HEK293 (cell line): ENCODE results near the gene NHERF2.

Source experiments
- BCL6B ChIP-seq: fragments of 450-650 bp; formaldehyde crosslinking; IDR thresholded peaks from 2 replicates; pipeline ENCODE4 v1.5.1; 2017; ENCODE audit warnings: missing biosample characterization, missing genetic modification characterization
- IKZF3 ChIP-seq: fragments of 450-650 bp; IDR thresholded peaks from 2 replicates; pipeline ENCODE4 v1.5.0; 2018; ENCODE audit warnings: missing biosample characterization, mild to moderate bottlenecking, missing genetic modification characterization, moderate library complexity
- MEIS1 ChIP-seq: sonication (generic); formaldehyde crosslinking; IDR thresholded peaks from 2 replicates; pipeline ENCODE4 v1.8.1; 2022; ENCODE audit warnings: missing genetic modification reagents, mild to moderate bottlenecking, borderline replicate concordance
- PRDM4 ChIP-seq: fragments of 450-650 bp; formaldehyde crosslinking; IDR thresholded peaks from 2 replicates; pipeline ENCODE4 v1.5.1; 2017; ENCODE audit warnings: missing biosample characterization, missing genetic modification characterization
- WT1 ChIP-seq: fragments of 450-650 bp; formaldehyde crosslinking; IDR thresholded peaks from 2 replicates; pipeline ENCODE4 v1.5.1; 2016; ENCODE audit warnings: missing biosample characterization, missing genetic modification characterization
- ZBTB1 ChIP-seq: fragments of 450-650 bp; formaldehyde crosslinking; IDR thresholded peaks from 2 replicates; pipeline ENCODE4 v1.5.1; 2016; ENCODE audit warnings: missing biosample characterization, missing genetic modification characterization
- ZBTB7A ChIP-seq: fragments of 450-650 bp; formaldehyde crosslinking; IDR thresholded peaks from 2 replicates; pipeline ENCODE4 v1.5.1; 2016; ENCODE audit warnings: low read depth, missing biosample characterization, missing genetic modification characterization
- ZNF16 ChIP-seq: fragments of 450-650 bp; formaldehyde crosslinking; IDR thresholded peaks from 2 replicates; pipeline ENCODE4 v1.5.1; 2016; ENCODE audit warnings: low read depth, missing biosample characterization, missing genetic modification characterization
- ZNF202 ChIP-seq: fragments of 450-650 bp; formaldehyde crosslinking; IDR thresholded peaks from 2 replicates; pipeline ENCODE4 v1.5.1; 2016; ENCODE audit warnings: missing biosample characterization, missing genetic modification characterization, borderline replicate concordance
- ZNF37A ChIP-seq: fragments of 450-650 bp; IDR thresholded peaks from 2 replicates; pipeline ENCODE4 v1.5.1; 2018; ENCODE audit warnings: missing biosample characterization, missing genetic modification characterization
- ZNF488 ChIP-seq: fragments of 450-650 bp; formaldehyde crosslinking; IDR thresholded peaks from 2 replicates; pipeline ENCODE4 v1.5.1; 2016; ENCODE audit warnings: missing biosample characterization, missing genetic modification characterization
- ZNF529 ChIP-seq: fragments of 450-650 bp; formaldehyde crosslinking; IDR thresholded peaks from 2 replicates; pipeline ENCODE4 v1.5.1; 2017; ENCODE audit warnings: missing genetic modification characterization, missing biosample characterization; ENCODE audit not compliant: insufficient replicate concordance
- ZNF555 ChIP-seq: fragments of 450-650 bp; formaldehyde crosslinking; conservative IDR thresholded peaks from 2 replicates; pipeline ENCODE4 v1.5.1; 2017; ENCODE audit warnings: missing biosample characterization, mild to moderate bottlenecking, missing genetic modification characterization, inconsistent platforms
- ZNF580 ChIP-seq: fragments of 450-650 bp; formaldehyde crosslinking; IDR thresholded peaks from 2 replicates; pipeline ENCODE4 v1.5.1; 2016; ENCODE audit warnings: missing biosample characterization, missing genetic modification characterization
- ZNF623 ChIP-seq: fragments of 450-650 bp; formaldehyde crosslinking; IDR thresholded peaks from 2 replicates; pipeline ENCODE4 v1.5.1; 2016; ENCODE audit warnings: missing biosample characterization, missing genetic modification characterization
- ZNF624 ChIP-seq: fragments of 450-650 bp; formaldehyde crosslinking; IDR thresholded peaks from 2 replicates; pipeline ENCODE4 v1.5.1; 2017; ENCODE audit warnings: missing biosample characterization, missing genetic modification characterization
- ZNF792 ChIP-seq: fragments of 450-650 bp; formaldehyde crosslinking; IDR thresholded peaks from 2 replicates; pipeline ENCODE4 v1.5.1; 2016; ENCODE audit warnings: missing biosample characterization, missing genetic modification characterization
- ZSCAN4 ChIP-seq: fragments of 450-650 bp; formaldehyde crosslinking; IDR thresholded peaks from 2 replicates; pipeline ENCODE4 v1.5.1; 2017; ENCODE audit warnings: missing biosample characterization, missing genetic modification characterization
- ZSCAN5A ChIP-seq: fragments of 450-650 bp; formaldehyde crosslinking; IDR thresholded peaks from 2 replicates; pipeline ENCODE4 v1.5.1; 2016; ENCODE audit warnings: missing biosample characterization, missing genetic modification characterization
- TF ChIP-seq, protein P1 (sequence below): fragments of 450-650 bp; formaldehyde crosslinking; IDR thresholded peaks from 2 replicates; pipeline ENCODE4 v1.5.1; 2016; ENCODE audit warnings: missing biosample characterization, missing genetic modification characterization
- TF ChIP-seq, protein P2 (sequence below): fragments of 450-650 bp; formaldehyde crosslinking; IDR thresholded peaks from 2 replicates; pipeline ENCODE4 v1.5.1; 2016; ENCODE audit warnings: missing biosample characterization, missing genetic modification characterization
- TF ChIP-seq, protein P3 (sequence below): fragments of 450-650 bp; formaldehyde crosslinking; IDR thresholded peaks from 2 replicates; pipeline ENCODE4 v1.5.1; 2016; ENCODE audit warnings: missing biosample characterization, missing genetic modification characterization
- TF ChIP-seq, protein P4 (sequence below): fragments of 450-650 bp; formaldehyde crosslinking; IDR thresholded peaks from 2 replicates; pipeline ENCODE4 v1.5.1; 2016; ENCODE audit warnings: missing biosample characterization, missing genetic modification characterization

Gene NHERF2

GRCh38 chr16:2008631-2009163 lies 18.0 kb upstream of the NHERF2 start (continued):
- TF ChIP-seq, protein P1, sequence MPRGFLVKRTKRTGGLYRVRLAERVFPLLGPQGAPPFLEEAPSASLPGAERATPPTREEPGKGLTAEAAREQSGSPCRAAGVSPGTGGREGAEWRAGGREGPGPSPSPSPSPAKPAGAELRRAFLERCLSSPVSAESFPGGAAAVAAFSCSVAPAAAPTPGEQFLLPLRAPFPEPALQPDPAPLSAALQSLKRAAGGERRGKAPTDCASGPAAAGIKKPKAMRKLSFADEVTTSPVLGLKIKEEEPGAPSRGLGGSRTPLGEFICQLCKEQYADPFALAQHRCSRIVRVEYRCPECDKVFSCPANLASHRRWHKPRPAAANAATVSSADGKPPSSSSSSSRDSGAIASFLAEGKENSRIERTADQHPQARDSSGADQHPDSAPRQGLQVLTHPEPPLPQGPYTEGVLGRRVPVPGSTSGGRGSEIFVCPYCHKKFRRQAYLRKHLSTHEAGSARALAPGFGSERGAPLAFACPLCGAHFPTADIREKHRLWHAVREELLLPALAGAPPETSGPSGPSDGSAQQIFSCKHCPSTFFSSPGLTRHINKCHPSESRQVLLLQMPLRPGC (tag by site-specific recombination): no peak
- TF ChIP-seq ZNF580: no peak
- TF ChIP-seq ZNF792 (tag by site-specific recombination): no peak
- no peak for TF ChIP-seq ZSCAN4
- no peak for TF ChIP-seq ZNF16 (tag by site-specific recombination)
- TF ChIP-seq WT1 (tag by site-specific recombination): no peak
- TF ChIP-seq ZNF488 (tag by site-specific recombination): no peak
- no peak for TF ChIP-seq ZNF555 (tag by site-specific recombination)
- no peak for TF ChIP-seq ZNF623
- TF ChIP-seq, protein P2, sequence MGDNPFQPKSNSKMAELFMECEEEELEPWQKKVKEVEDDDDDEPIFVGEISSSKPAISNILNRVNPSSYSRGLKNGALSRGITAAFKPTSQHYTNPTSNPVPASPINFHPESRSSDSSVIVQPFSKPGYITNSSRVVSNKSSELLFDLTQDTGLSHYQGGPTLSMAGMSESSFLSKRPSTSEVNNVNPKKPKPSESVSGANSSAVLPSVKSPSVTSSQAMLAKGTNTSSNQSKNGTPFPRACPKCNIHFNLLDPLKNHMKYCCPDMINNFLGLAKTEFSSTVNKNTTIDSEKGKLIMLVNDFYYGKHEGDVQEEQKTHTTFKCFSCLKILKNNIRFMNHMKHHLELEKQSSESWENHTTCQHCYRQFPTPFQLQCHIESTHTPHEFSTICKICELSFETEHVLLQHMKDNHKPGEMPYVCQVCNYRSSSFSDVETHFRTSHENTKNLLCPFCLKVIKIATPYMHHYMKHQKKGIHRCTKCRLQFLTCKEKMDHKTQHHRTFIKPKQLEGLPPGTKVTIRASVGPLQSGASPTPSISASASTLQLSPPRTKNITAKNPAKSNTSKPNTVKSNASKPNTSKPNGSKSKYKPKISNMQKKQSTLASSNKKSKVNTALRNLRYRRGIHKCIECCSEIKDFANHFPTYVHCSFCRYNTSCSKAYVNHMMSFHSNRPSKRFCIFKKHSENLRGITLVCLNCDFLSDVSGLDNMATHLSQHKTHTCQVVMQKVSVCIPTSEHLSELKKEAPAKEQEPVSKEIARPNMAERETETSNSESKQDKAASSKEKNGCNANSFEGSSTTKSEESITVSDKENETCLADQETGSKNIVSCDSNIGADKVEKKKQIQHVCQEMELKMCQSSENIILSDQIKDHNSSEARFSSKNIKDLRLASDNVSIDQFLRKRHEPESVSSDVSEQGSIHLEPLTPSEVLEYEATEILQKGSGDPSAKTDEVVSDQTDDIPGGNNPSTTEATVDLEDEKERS: no peak
- TF ChIP-seq ZNF624 (tag by site-specific recombination): no peak
- TF ChIP-seq ZNF529 (tag by site-specific recombination): no peak
- no peak for TF ChIP-seq BCL6B (tag by site-specific recombination)
- TF ChIP-seq ZNF202 (tag by site-specific recombination): no peak
- TF ChIP-seq ZBTB1: no peak
- TF ChIP-seq, protein P3, sequence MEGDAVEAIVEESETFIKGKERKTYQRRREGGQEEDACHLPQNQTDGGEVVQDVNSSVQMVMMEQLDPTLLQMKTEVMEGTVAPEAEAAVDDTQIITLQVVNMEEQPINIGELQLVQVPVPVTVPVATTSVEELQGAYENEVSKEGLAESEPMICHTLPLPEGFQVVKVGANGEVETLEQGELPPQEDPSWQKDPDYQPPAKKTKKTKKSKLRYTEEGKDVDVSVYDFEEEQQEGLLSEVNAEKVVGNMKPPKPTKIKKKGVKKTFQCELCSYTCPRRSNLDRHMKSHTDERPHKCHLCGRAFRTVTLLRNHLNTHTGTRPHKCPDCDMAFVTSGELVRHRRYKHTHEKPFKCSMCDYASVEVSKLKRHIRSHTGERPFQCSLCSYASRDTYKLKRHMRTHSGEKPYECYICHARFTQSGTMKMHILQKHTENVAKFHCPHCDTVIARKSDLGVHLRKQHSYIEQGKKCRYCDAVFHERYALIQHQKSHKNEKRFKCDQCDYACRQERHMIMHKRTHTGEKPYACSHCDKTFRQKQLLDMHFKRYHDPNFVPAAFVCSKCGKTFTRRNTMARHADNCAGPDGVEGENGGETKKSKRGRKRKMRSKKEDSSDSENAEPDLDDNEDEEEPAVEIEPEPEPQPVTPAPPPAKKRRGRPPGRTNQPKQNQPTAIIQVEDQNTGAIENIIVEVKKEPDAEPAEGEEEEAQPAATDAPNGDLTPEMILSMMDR: peak; percentile 49
- no peak for TF ChIP-seq ZNF37A (tag by site-specific recombination)
- TF ChIP-seq, protein P4, sequence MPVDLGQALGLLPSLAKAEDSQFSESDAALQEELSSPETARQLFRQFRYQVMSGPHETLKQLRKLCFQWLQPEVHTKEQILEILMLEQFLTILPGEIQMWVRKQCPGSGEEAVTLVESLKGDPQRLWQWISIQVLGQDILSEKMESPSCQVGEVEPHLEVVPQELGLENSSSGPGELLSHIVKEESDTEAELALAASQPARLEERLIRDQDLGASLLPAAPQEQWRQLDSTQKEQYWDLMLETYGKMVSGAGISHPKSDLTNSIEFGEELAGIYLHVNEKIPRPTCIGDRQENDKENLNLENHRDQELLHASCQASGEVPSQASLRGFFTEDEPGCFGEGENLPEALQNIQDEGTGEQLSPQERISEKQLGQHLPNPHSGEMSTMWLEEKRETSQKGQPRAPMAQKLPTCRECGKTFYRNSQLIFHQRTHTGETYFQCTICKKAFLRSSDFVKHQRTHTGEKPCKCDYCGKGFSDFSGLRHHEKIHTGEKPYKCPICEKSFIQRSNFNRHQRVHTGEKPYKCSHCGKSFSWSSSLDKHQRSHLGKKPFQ (tag by site-specific recombination): no peak
- no peak for TF ChIP-seq MEIS1 (CRISPR knock-in tag)
- no peak; the same call in 1 of the 2 replicates for TF ChIP-seq ZBTB7A (tag by site-specific recombination)
- 0 out of 2 replicates have a peak, but pooled peaks have one; percentile 27 for TF ChIP-seq IKZF3 (tag by site-specific recombination)
- TF ChIP-seq PRDM4: no peak
- no peak for TF ChIP-seq ZSCAN5A (tag by site-specific recombination)
